Measurements from ENCODE around the gene SIRT7.

GRCh38 chr17:81884520-81884919, 33.5 kb downstream of the SIRT7 start:
- TF ChIP-seq, protein P1, sequence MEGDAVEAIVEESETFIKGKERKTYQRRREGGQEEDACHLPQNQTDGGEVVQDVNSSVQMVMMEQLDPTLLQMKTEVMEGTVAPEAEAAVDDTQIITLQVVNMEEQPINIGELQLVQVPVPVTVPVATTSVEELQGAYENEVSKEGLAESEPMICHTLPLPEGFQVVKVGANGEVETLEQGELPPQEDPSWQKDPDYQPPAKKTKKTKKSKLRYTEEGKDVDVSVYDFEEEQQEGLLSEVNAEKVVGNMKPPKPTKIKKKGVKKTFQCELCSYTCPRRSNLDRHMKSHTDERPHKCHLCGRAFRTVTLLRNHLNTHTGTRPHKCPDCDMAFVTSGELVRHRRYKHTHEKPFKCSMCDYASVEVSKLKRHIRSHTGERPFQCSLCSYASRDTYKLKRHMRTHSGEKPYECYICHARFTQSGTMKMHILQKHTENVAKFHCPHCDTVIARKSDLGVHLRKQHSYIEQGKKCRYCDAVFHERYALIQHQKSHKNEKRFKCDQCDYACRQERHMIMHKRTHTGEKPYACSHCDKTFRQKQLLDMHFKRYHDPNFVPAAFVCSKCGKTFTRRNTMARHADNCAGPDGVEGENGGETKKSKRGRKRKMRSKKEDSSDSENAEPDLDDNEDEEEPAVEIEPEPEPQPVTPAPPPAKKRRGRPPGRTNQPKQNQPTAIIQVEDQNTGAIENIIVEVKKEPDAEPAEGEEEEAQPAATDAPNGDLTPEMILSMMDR (IDR thresholded peaks at IDR 0.05), result no peak
- no peak for TF ChIP-seq POLR2A (IDR thresholded peaks at IDR 0.05)
- no peak for TF ChIP-seq POLR2AphosphoS5 (IDR thresholded peaks at IDR 0.05)
